Panc1 (cell line): ENCODE results near the gene RARS2. TPM values are rescaled to one million over a fixed set of nuclear protein-coding genes. Genes with fewer than 3 reads are reported as not detected.

Source experiments
- ATAC-seq: fragments of 200-7000 bp; cut with Tn5 transposase; 2 replicates; pipeline ENCODE4 v1.9.1; 2020; ENCODE audit warnings: mild to moderate bottlenecking, moderate library complexity
- BruUV-seq: library from RNA; stranded (reverse); fragments of 400-500 nt; replicated peaks from 2 replicates; lab custom pipeline; 2021; lab: Mats Ljungman, UMichigan
- CTCF ChIA-PET: fragments of 300-600 bp; sonication (Branson Sonifier 250); formaldehyde crosslinking; loops from one replicate; lab custom pipeline; 2022; ENCODE audit warnings: antibody characterized with exemption; lab: Charles Lee
- POLR2A ChIA-PET: fragments of 300-600 bp; sonication (Branson Sonifier 250); formaldehyde crosslinking; loops from one replicate; lab custom pipeline; 2022; ENCODE audit warnings: antibody characterized with exemption; lab: Charles Lee
- DNase-seq: peaks from one replicate; pipeline ENCODE4 v3.0.0-alpha.2; 2010; ENCODE audit warnings: low read depth, low spot score
- H3K27ac ChIP-seq: 2 replicates; pipeline ENCODE4 v1.5.1; 2011; ENCODE audit warnings: mild to moderate bottlenecking, low read length, inconsistent platforms
- H3K27me3 ChIP-seq: fragments of 200-500 bp; sonication (Bioruptor generic); 2 replicates; pipeline ENCODE4 v1.6.0; 2014; ENCODE audit warnings: low read length, inconsistent platforms; ENCODE audit not compliant: control insufficient read depth, insufficient read depth
- H3K36me3 ChIP-seq: fragments of 200-500 bp; sonication (Bioruptor generic); 2 replicates; pipeline ENCODE4 v1.5.1; 2014; ENCODE audit warnings: inconsistent platforms, mild to moderate bottlenecking, low read length, moderate library complexity; ENCODE audit not compliant: control insufficient read depth, insufficient read depth
- H3K4me1 ChIP-seq: 2 replicates; pipeline ENCODE4 v1.5.1; 2011; ENCODE audit warnings: inconsistent platforms, mild to moderate bottlenecking, low read length, moderate library complexity; ENCODE audit not compliant: control insufficient read depth, insufficient read depth
- H3K4me3 ChIP-seq, 2 experiments: 2 replicates each; pipeline ENCODE4 v1.5.1; 2011 to 2012; ENCODE audit warnings: low read depth in 2 of 2, low read length in 2 of 2, mild to moderate bottlenecking in 2 of 2, inconsistent platforms in 1 of 2, moderate library complexity in 1 of 2
- H3K9me3 ChIP-seq: fragments of 200-500 bp; sonication (Bioruptor generic); 2 replicates; pipeline ENCODE4 v1.5.1; 2014; ENCODE audit warnings: low read depth, mild to moderate bottlenecking, inconsistent platforms, low read length, moderate library complexity; ENCODE audit not compliant: control insufficient read depth, insufficient read depth
- POLR2AphosphoS5 ChIP-seq: IDR thresholded peaks from 2 replicates; pipeline ENCODE4 v1.6.1; 2012; ENCODE audit warnings: mild to moderate bottlenecking, low read depth, low read length, moderate library complexity
- SIN3A ChIP-seq: IDR thresholded peaks from 2 replicates; pipeline ENCODE4 v1.6.1; 2012; ENCODE audit warnings: low read depth, mild to moderate bottlenecking, low read length, moderate library complexity, borderline replicate concordance; ENCODE audit not compliant: insufficient read depth
- TCF7L2 ChIP-seq: IDR thresholded peaks from 2 replicates; pipeline ENCODE4 v1.6.1; 2011; ENCODE audit warnings: mild to moderate bottlenecking, low read depth, low read length, inconsistent platforms
- in situ Hi-C: cut with HindIII; loops from 2 replicates; pipeline ENCODE4 v1.10.0; 2016; ENCODE audit warnings: low sequenced_read_pairs, low pct_unique_long_range_greater_than_20kb
- intact Hi-C: fragments of 100-400 bp; cut with micrococcal nuclease; formaldehyde crosslinking; loops from one replicate; pipeline ENCODE4 v1.10.0; 2022; ENCODE audit not compliant: unreplicated experiment
- total RNA-seq: library from RNA; stranded (reverse); gene quantifications from one replicate; pipeline ENCODE4 v1.2.1, GENCODE V29; 2021; ENCODE audit not compliant: unreplicated experiment
- TF ChIP-seq, protein P1 (sequence below), 2 experiments: IDR thresholded peaks; 2 replicates each; pipeline ENCODE4 v1.6.1; 2011 to 2012; ENCODE audit warnings: low read depth in 2 of 2, control low read depth in 1 of 2, low read length in 1 of 2, mild to moderate bottlenecking in 1 of 2, moderate library complexity in 1 of 2; ENCODE audit not compliant: insufficient read depth in 1 of 2
- TF ChIP-seq, protein P2 (sequence below): fragments of 450-650 bp; IDR thresholded peaks from 2 replicates; pipeline ENCODE4 v1.5.1; 2017; ENCODE audit warnings: mild to moderate bottlenecking

The RARS2 gene
- total RNA-seq, 1 experiment from 2014 or later: 38.3 TPM

DNA sequence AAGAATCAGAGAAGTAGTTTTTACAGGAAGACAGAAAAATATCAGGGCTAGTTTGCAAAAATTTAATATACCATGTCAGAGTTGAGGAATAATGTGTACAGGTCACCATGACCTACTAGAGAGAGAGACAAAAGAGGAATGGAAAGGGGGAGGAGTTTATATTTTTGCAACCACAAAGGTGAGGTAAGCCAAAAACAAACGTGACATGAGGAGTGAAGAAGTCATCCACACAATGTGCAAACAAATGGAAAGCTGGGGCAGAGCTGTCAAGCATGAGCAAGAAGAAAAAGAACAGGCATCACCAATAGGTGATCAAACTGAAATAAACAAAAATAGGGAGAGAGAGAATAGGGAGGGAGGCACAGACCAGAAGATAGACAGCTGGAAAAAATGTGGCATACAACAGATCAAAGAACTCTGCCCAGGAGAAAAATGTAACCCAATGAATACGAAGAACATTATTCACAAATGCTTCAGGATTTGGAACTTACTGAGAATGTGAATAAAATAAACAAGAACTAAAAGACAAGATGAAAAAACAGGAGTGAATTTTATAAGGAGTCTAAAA, 15.5 kb downstream of the RARS2 start:
- Histone ChIP-seq H3K4me3 (no peak overlapping the region), H3K27ac (no peak overlapping the region), H3K9me3 (no peaks in the 10 kb centered on the region), H3K36me3 (no peaks in the 10 kb centered on the region; the same call in 1 of the 2 replicates), H3K27me3 (no peaks in the 10 kb centered on the region), H3K4me1 (peaks cover 5% of the 10 kb centered on the region; the same call in 1 of the 2 replicates)
- no TSS peak for BruUV-seq
- in situ Hi-C loops (no loop called here), intact Hi-C loops (loop anchor here (10.0 kb wide), 1 partner anchor 750 kb away; no protein-coding TSS in a partner anchor)
- CTCF ChIA-PET: no interaction called here
- POLR2A ChIA-PET: no interaction called here
- no peak for ATAC-seq
- no peak for DNase-seq
- TF ChIP-seq, protein P1, sequence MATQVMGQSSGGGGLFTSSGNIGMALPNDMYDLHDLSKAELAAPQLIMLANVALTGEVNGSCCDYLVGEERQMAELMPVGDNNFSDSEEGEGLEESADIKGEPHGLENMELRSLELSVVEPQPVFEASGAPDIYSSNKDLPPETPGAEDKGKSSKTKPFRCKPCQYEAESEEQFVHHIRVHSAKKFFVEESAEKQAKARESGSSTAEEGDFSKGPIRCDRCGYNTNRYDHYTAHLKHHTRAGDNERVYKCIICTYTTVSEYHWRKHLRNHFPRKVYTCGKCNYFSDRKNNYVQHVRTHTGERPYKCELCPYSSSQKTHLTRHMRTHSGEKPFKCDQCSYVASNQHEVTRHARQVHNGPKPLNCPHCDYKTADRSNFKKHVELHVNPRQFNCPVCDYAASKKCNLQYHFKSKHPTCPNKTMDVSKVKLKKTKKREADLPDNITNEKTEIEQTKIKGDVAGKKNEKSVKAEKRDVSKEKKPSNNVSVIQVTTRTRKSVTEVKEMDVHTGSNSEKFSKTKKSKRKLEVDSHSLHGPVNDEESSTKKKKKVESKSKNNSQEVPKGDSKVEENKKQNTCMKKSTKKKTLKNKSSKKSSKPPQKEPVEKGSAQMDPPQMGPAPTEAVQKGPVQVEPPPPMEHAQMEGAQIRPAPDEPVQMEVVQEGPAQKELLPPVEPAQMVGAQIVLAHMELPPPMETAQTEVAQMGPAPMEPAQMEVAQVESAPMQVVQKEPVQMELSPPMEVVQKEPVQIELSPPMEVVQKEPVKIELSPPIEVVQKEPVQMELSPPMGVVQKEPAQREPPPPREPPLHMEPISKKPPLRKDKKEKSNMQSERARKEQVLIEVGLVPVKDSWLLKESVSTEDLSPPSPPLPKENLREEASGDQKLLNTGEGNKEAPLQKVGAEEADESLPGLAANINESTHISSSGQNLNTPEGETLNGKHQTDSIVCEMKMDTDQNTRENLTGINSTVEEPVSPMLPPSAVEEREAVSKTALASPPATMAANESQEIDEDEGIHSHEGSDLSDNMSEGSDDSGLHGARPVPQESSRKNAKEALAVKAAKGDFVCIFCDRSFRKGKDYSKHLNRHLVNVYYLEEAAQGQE (IDR thresholded peaks at IDR 0.05; ENCODE audit: insufficient read depth in 1 of 2, low read depth in 2 of 2, low read length in 1 of 2): no peak
- no peak for TF ChIP-seq POLR2AphosphoS5
- TF ChIP-seq TCF7L2: no peak
- TF ChIP-seq, protein P2, sequence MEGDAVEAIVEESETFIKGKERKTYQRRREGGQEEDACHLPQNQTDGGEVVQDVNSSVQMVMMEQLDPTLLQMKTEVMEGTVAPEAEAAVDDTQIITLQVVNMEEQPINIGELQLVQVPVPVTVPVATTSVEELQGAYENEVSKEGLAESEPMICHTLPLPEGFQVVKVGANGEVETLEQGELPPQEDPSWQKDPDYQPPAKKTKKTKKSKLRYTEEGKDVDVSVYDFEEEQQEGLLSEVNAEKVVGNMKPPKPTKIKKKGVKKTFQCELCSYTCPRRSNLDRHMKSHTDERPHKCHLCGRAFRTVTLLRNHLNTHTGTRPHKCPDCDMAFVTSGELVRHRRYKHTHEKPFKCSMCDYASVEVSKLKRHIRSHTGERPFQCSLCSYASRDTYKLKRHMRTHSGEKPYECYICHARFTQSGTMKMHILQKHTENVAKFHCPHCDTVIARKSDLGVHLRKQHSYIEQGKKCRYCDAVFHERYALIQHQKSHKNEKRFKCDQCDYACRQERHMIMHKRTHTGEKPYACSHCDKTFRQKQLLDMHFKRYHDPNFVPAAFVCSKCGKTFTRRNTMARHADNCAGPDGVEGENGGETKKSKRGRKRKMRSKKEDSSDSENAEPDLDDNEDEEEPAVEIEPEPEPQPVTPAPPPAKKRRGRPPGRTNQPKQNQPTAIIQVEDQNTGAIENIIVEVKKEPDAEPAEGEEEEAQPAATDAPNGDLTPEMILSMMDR: no peak
- TF ChIP-seq SIN3A: no peak

DNA sequence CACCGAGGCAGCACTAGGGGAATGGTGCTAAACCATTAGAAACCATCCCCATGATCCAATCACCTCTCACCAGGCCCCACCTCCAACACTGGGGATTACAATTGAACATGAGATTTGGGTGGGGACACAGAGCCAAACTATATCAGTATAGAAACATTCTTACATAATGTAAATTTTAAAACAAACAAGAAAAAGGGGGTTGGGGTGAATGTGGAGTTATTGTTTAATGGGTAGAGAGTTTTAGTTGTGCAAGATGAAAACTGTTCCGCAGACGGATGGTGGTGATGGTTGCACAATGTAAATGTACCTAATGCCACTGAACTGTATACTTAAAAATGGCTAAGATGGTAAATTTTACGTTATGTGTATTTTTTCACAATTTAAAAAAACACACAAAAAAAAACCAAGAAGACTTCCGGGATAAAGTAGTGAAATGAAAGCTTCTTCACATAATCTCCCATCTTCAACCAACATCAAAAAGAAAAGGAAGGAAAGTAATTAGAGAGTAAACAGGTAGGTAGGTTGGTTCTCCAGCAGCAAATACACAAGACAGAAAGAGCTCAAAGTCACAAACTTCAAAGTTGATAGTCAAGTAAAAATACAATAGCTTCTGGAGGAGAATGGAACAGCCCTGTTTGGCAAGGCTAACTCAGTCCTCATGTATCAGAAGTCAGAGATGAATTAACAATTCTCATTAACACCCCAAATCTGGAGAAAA, 16.3 kb downstream of the RARS2 start:
- no TSS peak for BruUV-seq
- peaks cover 3% of the 10 kb centered on the region; the same call in 1 of the 2 replicates for H3K4me1 ChIP-seq
- ChIA-PET POLR2A (no interaction called here), CTCF (no interaction called here)
- no peaks in the 10 kb centered on the region for H3K27me3 ChIP-seq
- in situ Hi-C loops (no loop called here), intact Hi-C loops (loop anchor here (10.0 kb wide), 1 partner anchor 749 kb away; no protein-coding TSS in a partner anchor)
- ATAC-seq (no peak), DNase-seq (no peak)
- no peaks in the 10 kb centered on the region for H3K9me3 ChIP-seq
- TF ChIP-seq, protein P1 (IDR thresholded peaks at IDR 0.05; ENCODE audit: insufficient read depth in 1 of 2, low read depth in 2 of 2, low read length in 1 of 2): no peak
- TF ChIP-seq TCF7L2 (no peak), POLR2AphosphoS5 (no peak), SIN3A (no peak)
- TF ChIP-seq, protein P2: no peak
- H3K36me3 ChIP-seq: no peaks in the 10 kb centered on the region; the same call in 1 of the 2 replicates
- no peak overlapping the region for H3K4me3 ChIP-seq
- no peak overlapping the region for H3K27ac ChIP-seq
